Liver (tissue), 9 donors: ENCODE results near the gene DOCK2. TPM values are rescaled to one million over a fixed set of nuclear protein-coding genes. Genes with fewer than 3 reads are reported as not detected.

Experiments used
- DNase-seq: peaks from one replicate; pipeline ENCODE4 v3.0.0-alpha.2; 2017; ENCODE audit warnings: low spot score
- H3K27ac ChIP-seq, 2 donors: one replicate each; pipeline ENCODE4 v1.7.0; 2013; ENCODE audit warnings: inconsistent platforms in 2 of 2, low read length in 2 of 2, control low read depth in 1 of 2, low read depth in 1 of 2, mild to moderate bottlenecking in 1 of 2
- H3K27me3 ChIP-seq, 4 donors: one replicate each; pipeline versions ENCODE4 v1.6.1 to v1.7.0; 2013; ENCODE audit warnings: low read length in 3 of 4, inconsistent platforms in 1 of 4, mild to moderate bottlenecking in 1 of 4, moderate library complexity in 1 of 4; ENCODE audit not compliant: control insufficient read depth in 4 of 4, insufficient read depth in 4 of 4
- H3K36me3 ChIP-seq, 4 donors: one replicate each; pipeline versions ENCODE4 v1.6.1 to v1.7.0; 2013; ENCODE audit warnings: low read length in 3 of 4, mild to moderate bottlenecking in 3 of 4, low read depth in 1 of 4, moderate library complexity in 1 of 4; ENCODE audit not compliant: control insufficient read depth in 4 of 4, insufficient read depth in 3 of 4
- H3K4me1 ChIP-seq, 4 donors: one replicate each; pipeline versions ENCODE4 v1.6.1 to v1.7.0; 2013; ENCODE audit warnings: low read length in 3 of 4, mild to moderate bottlenecking in 3 of 4, moderate library complexity in 1 of 4; ENCODE audit not compliant: control insufficient read depth in 4 of 4, insufficient read depth in 4 of 4
- H3K4me3 ChIP-seq, 3 donors: one replicate each; pipeline versions ENCODE4 v1.6.1 to v1.7.0; 2013; ENCODE audit warnings: low read length in 3 of 3, control low read depth in 1 of 3, low read depth in 1 of 3, mild to moderate bottlenecking in 1 of 3
- H3K9ac ChIP-seq, 2 donors: one replicate each; pipeline ENCODE4 v1.7.0; 2013; ENCODE audit warnings: low read length in 2 of 2, mild to moderate bottlenecking in 2 of 2, moderate library complexity in 2 of 2, control low read depth in 1 of 2, low read depth in 1 of 2
- H3K9me3 ChIP-seq, 4 donors: one replicate each; pipeline versions ENCODE4 v1.6.1 to v1.7.0; 2013; ENCODE audit warnings: low read length in 3 of 4; ENCODE audit not compliant: control insufficient read depth in 4 of 4
- EGR1 ChIP-seq, 2 donors: IDR thresholded peaks; 2 replicates each; pipeline ENCODE4 v1.6.1; 2016 to 2018; ENCODE audit warnings: antibody characterized with exemption in 2 of 2, low read depth in 2 of 2
- FOXA1 ChIP-seq: IDR thresholded peaks from 2 replicates; pipeline ENCODE4 v1.6.1; 2016; ENCODE audit warnings: antibody characterized with exemption
- FOXA2 ChIP-seq: IDR thresholded peaks from 2 replicates; pipeline ENCODE4 v1.6.1; 2016; ENCODE audit warnings: antibody characterized with exemption
- GABPA ChIP-seq, 2 donors: IDR thresholded peaks in 1 of 2; conservative IDR thresholded peaks in 1 of 2; 2 replicates each; pipeline ENCODE4 v1.6.1; 2016; ENCODE audit warnings: antibody characterized with exemption in 2 of 2, mild to moderate bottlenecking in 1 of 2, moderate library complexity in 1 of 2
- HNF4A ChIP-seq, 2 donors: conservative IDR thresholded peaks; 2 replicates each; pipeline ENCODE4 v1.6.1; 2016; ENCODE audit warnings: antibody characterized with exemption in 2 of 2, mild to moderate bottlenecking in 2 of 2
- HNF4G ChIP-seq: IDR thresholded peaks from 2 replicates; pipeline ENCODE4 v1.6.1; 2016; ENCODE audit warnings: antibody characterized with exemption
- JUND ChIP-seq, 2 donors: IDR thresholded peaks; 2 replicates each; pipeline ENCODE4 v1.6.1; 2016; ENCODE audit warnings: antibody characterized with exemption in 2 of 2
- NR2F2 ChIP-seq: IDR thresholded peaks from 2 replicates; pipeline ENCODE4 v1.6.1; 2016; ENCODE audit warnings: antibody characterized with exemption
- RAD21 ChIP-seq, 2 donors: IDR thresholded peaks; 2 replicates each; pipeline ENCODE4 v1.6.1; 2016; ENCODE audit warnings: antibody characterized with exemption in 2 of 2, mild to moderate bottlenecking in 2 of 2
- RXRA ChIP-seq, 2 donors: IDR thresholded peaks; 2 replicates each; pipeline ENCODE4 v1.6.1; 2017 to 2018; ENCODE audit warnings: antibody characterized with exemption in 2 of 2, mild to moderate bottlenecking in 1 of 2
- SP1 ChIP-seq: IDR thresholded peaks from 2 replicates; pipeline ENCODE4 v1.6.1; 2018; ENCODE audit warnings: antibody characterized with exemption, mild to moderate bottlenecking
- TAF1 ChIP-seq: conservative IDR thresholded peaks from 2 replicates; pipeline ENCODE4 v1.6.1; 2016; ENCODE audit warnings: antibody characterized with exemption, mild to moderate bottlenecking
- YY1 ChIP-seq: IDR thresholded peaks from 2 replicates; pipeline ENCODE4 v1.6.1; 2016; ENCODE audit warnings: antibody characterized with exemption, mild to moderate bottlenecking
- WGBS: extraction: QIAGEN DNeasy Blood & Tissue Kit; methylation state at CpG from one replicate; pipeline ENCODE4 v1.1.7; 2013; 5-methylcytosine and 5-hydroxymethylcytosine counted together
- polyA plus RNA-seq, 2 donors: library from polyadenylated mRNA; stranded (reverse) in 1 of 2; unstranded in 1 of 2; fragments of 200-250 nt in 1 of 2; fragments of >200 nt in 1 of 2; fragmentation: Nextera tagmentation in 1 of 2; extraction: Ambion mirVana in 1 of 2; gene quantifications; one replicate each; pipeline versions ENCODE4 v1.2.1 to v1.2.3, GENCODE V29; 2013 to 2015
- total RNA-seq, 2 donors: library from RNA; depleted of rRNA; stranded (reverse); fragments of >200 nt; gene quantifications; one replicate each; pipeline ENCODE4 v1.2.3, GENCODE V29; 2014
- TF ChIP-seq, protein P1 (sequence below): fragments of 150-350 bp; IDR thresholded peaks from 2 replicates; pipeline ENCODE4 v1.5.1; 2017; ENCODE audit warnings: improper control_type of control experiment, low read depth, low read length; ENCODE audit not compliant: missing input control
- TF ChIP-seq, protein P2 (sequence below): IDR thresholded peaks from 2 replicates; pipeline ENCODE4 v1.6.1; 2016; ENCODE audit warnings: antibody characterized with exemption
- TF ChIP-seq, protein P3 (sequence below): IDR thresholded peaks from 2 replicates; pipeline ENCODE4 v1.6.1; 2016; ENCODE audit warnings: antibody characterized with exemption, mild to moderate bottlenecking
- TF ChIP-seq, protein P4 (sequence below): IDR thresholded peaks from 2 replicates; pipeline ENCODE4 v1.6.1; 2016; ENCODE audit warnings: antibody characterized with exemption
- TF ChIP-seq, protein P5 (sequence below): IDR thresholded peaks from 2 replicates; pipeline ENCODE4 v1.6.1; 2016; ENCODE audit warnings: antibody characterized with exemption
- donor health status: healthy.
- donor health status: healthy.
- donor health status: healthy.
- donor health status: healthy.
- donor health status: healthy.

Gene DOCK2
- total and polyA plus RNA-seq, 4 donors, result 2.3 to 26.6 (median 8.2) TPM

DNA sequence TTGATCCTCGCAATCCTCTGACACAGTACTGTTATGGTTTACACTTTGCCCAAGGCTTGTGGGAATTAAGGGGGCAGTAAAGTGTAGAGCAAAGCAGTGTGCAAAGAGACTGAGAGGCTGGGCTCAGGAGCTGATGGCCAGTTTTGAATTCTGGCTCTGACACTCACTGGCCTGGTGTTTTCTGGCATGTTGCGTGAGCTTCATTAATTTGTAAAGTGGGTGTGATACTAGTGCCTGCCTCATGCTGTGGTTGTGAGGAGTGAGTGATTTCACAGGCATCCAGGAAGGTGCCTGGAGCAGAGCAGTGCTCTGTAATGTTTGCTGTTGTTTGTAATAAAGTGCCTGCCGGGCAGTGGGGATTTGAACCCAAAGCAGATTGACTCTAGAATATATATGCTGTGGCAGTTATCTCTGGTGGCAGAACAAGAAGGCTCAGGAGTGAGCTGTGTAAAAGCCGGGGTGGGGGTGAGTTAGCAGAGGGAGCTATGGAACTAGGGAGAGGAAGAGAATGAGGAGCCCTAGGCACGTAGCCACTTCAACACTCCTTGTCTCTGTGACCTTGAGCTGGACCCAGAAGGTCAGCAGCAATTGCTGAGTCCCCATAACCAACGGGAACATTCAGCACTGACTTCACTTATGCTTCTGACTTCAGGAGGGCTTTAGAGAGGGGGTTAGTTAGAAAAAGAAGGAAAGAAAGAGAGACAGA, 108.5 kb downstream of the DOCK2 start:
- Histone ChIP-seq H3K27me3 (peaks cover 0 to 13% (median 0%) of the 10 kb centered on the region in 4 donors), H3K9me3 (no peaks in the 10 kb centered on the region), H3K9ac (no peak overlapping the region), H3K36me3 (peaks cover 0 to 5% (median 0%) of the 10 kb centered on the region in 4 donors), H3K4me1 (no peaks in the 10 kb centered on the region), H3K4me3 (no peak overlapping the region), H3K27ac (no peak overlapping the region)
- DNase-seq, result no peak
- TF ChIP-seq HNF4G (no peak), JUND (IDR thresholded peaks at IDR 0.05) (no peak), SP1 (no peak), GABPA (IDR thresholded peaks at IDR 0.05 in 1 of 2, conservative IDR thresholded peaks at IDR 0.05 in 1 of 2) (no peak), EGR1 (IDR thresholded peaks at IDR 0.05; ENCODE audit: low read depth in 2 of 2) (no peak), FOXA2 (no peak), YY1 (no peak), HNF4A (conservative IDR thresholded peaks at IDR 0.05) (no peak)
- 61% methylated on average over 6 of the region's 6 CpGs for WGBS

DNA sequence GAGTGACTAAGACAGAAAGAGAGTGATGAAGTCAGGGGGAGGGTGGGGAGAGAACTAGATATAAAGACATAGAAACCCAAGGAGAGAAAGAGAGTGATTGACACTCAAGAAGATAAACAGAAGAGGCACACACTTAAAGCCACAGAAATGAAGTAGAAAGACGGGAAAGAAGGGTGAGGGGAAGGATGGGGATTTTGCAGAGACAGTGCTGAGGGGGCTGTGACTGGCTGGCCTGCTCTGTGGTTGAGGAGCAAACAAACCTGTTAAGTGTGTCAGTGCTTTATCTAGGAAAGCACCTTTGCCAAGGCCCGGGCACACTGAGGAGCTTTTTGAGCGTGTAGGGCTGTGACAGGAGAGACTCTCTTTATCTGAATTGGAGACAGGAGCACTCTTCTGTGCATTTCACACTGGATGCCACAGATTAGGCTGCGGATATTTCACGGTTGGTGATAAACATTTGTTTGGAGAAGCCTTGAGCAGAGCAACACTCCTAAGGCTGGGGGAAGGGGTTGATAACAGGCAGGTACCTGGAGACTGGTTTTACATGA, 109.1 kb downstream of the DOCK2 start:
- no peak for DNase-seq
- Histone ChIP-seq H3K27ac (no peak overlapping the region), H3K27me3 (peaks cover 0 to 11% (median 0%) of the 10 kb centered on the region in 4 donors), H3K4me3 (no peak overlapping the region), H3K4me1 (no peaks in the 10 kb centered on the region), H3K9me3 (no peaks in the 10 kb centered on the region), H3K9ac (no peak overlapping the region), H3K36me3 (peaks cover 0 to 2% (median 0%) of the 10 kb centered on the region in 4 donors)
- WGBS, result 32% methylated on average over 5 of the region's 5 CpGs
- TF ChIP-seq JUND (IDR thresholded peaks at IDR 0.05) (no peak), YY1 (no peak), HNF4A (conservative IDR thresholded peaks at IDR 0.05) (no peak), FOXA2 (no peak), FOXA1 (no peak), GABPA (IDR thresholded peaks at IDR 0.05 in 1 of 2, conservative IDR thresholded peaks at IDR 0.05 in 1 of 2) (no peak), RXRA (IDR thresholded peaks at IDR 0.05) (no peak), NR2F2 (no peak), SP1 (no peak), RAD21 (IDR thresholded peaks at IDR 0.05) (no peak), HNF4G (no peak), EGR1 (IDR thresholded peaks at IDR 0.05; ENCODE audit: low read depth in 2 of 2) (no peak), TAF1 (no peak)
- TF ChIP-seq, protein P1, sequence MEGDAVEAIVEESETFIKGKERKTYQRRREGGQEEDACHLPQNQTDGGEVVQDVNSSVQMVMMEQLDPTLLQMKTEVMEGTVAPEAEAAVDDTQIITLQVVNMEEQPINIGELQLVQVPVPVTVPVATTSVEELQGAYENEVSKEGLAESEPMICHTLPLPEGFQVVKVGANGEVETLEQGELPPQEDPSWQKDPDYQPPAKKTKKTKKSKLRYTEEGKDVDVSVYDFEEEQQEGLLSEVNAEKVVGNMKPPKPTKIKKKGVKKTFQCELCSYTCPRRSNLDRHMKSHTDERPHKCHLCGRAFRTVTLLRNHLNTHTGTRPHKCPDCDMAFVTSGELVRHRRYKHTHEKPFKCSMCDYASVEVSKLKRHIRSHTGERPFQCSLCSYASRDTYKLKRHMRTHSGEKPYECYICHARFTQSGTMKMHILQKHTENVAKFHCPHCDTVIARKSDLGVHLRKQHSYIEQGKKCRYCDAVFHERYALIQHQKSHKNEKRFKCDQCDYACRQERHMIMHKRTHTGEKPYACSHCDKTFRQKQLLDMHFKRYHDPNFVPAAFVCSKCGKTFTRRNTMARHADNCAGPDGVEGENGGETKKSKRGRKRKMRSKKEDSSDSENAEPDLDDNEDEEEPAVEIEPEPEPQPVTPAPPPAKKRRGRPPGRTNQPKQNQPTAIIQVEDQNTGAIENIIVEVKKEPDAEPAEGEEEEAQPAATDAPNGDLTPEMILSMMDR, result no peak
- TF ChIP-seq, protein P2, sequence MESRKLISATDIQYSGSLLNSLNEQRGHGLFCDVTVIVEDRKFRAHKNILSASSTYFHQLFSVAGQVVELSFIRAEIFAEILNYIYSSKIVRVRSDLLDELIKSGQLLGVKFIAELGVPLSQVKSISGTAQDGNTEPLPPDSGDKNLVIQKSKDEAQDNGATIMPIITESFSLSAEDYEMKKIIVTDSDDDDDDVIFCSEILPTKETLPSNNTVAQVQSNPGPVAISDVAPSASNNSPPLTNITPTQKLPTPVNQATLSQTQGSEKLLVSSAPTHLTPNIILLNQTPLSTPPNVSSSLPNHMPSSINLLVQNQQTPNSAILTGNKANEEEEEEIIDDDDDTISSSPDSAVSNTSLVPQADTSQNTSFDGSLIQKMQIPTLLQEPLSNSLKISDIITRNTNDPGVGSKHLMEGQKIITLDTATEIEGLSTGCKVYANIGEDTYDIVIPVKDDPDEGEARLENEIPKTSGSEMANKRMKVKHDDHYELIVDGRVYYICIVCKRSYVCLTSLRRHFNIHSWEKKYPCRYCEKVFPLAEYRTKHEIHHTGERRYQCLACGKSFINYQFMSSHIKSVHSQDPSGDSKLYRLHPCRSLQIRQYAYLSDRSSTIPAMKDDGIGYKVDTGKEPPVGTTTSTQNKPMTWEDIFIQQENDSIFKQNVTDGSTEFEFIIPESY, result no peak
- TF ChIP-seq, protein P3, sequence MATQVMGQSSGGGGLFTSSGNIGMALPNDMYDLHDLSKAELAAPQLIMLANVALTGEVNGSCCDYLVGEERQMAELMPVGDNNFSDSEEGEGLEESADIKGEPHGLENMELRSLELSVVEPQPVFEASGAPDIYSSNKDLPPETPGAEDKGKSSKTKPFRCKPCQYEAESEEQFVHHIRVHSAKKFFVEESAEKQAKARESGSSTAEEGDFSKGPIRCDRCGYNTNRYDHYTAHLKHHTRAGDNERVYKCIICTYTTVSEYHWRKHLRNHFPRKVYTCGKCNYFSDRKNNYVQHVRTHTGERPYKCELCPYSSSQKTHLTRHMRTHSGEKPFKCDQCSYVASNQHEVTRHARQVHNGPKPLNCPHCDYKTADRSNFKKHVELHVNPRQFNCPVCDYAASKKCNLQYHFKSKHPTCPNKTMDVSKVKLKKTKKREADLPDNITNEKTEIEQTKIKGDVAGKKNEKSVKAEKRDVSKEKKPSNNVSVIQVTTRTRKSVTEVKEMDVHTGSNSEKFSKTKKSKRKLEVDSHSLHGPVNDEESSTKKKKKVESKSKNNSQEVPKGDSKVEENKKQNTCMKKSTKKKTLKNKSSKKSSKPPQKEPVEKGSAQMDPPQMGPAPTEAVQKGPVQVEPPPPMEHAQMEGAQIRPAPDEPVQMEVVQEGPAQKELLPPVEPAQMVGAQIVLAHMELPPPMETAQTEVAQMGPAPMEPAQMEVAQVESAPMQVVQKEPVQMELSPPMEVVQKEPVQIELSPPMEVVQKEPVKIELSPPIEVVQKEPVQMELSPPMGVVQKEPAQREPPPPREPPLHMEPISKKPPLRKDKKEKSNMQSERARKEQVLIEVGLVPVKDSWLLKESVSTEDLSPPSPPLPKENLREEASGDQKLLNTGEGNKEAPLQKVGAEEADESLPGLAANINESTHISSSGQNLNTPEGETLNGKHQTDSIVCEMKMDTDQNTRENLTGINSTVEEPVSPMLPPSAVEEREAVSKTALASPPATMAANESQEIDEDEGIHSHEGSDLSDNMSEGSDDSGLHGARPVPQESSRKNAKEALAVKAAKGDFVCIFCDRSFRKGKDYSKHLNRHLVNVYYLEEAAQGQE, result no peak
- TF ChIP-seq, protein P4, sequence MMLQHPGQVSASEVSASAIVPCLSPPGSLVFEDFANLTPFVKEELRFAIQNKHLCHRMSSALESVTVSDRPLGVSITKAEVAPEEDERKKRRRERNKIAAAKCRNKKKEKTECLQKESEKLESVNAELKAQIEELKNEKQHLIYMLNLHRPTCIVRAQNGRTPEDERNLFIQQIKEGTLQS, result no peak
- TF ChIP-seq, protein P5, sequence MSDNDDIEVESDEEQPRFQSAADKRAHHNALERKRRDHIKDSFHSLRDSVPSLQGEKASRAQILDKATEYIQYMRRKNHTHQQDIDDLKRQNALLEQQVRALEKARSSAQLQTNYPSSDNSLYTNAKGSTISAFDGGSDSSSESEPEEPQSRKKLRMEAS, result no peak
